SK-N-SH treated with all-trans-retinoic acid at 6 μM for 48 hours (cell line): ENCODE data around the gene PRRG4.

ENCODE experiments used
- ATAC-seq: fragments of 200-7000 bp; cut with Tn5 transposase; 3 replicates; pipeline ENCODE4 v1.9.1; 2020; ENCODE audit warnings: mild to moderate bottlenecking, moderate library complexity
- CSDC2 ChIP-seq: fragments of 250-450 bp; sonication (Bioruptor Pico); IDR thresholded peaks from 2 replicates; pipeline ENCODE4 v1.5.0; 2020; ENCODE audit warnings: mild to moderate bottlenecking, moderate library complexity
- CSRNP3 ChIP-seq: fragments of 250-450 bp; sonication (Bioruptor Pico); IDR thresholded peaks from 2 replicates; pipeline ENCODE4 v1.5.1; 2021; ENCODE audit warnings: mild to moderate bottlenecking, moderate library complexity
- ESRRG ChIP-seq: fragments of 250-450 bp; sonication (Bioruptor Pico); IDR thresholded peaks from 2 replicates; pipeline ENCODE4 v1.6.1; 2021; ENCODE audit warnings: mild to moderate bottlenecking
- ISL1 ChIP-seq: fragments of 250-450 bp; sonication (Bioruptor Pico); IDR thresholded peaks from 2 replicates; pipeline ENCODE4 v2.1.2; 2022; ENCODE audit warnings: mild to moderate bottlenecking, moderate library complexity
- OSR1 ChIP-seq: fragments of 250-450 bp; sonication (Bioruptor Pico); IDR thresholded peaks from 2 replicates; pipeline ENCODE4 v1.8.0; 2022; ENCODE audit warnings: moderate library complexity, mild to moderate bottlenecking, inconsistent platforms
- PATZ1 ChIP-seq: fragments of 250-450 bp; sonication (Bioruptor Pico); IDR thresholded peaks from 2 replicates; pipeline ENCODE4 v1.8.0; 2020; ENCODE audit warnings: mild to moderate bottlenecking, moderate library complexity, borderline replicate concordance
- POU6F1 ChIP-seq: fragments of 250-450 bp; sonication (Bioruptor Pico); IDR thresholded peaks from 2 replicates; pipeline ENCODE4 v1.8.0; 2021; ENCODE audit warnings: low read depth, mild to moderate bottlenecking, moderate library complexity, borderline replicate concordance
- PPARA ChIP-seq: fragments of 250-450 bp; sonication (Bioruptor Pico); IDR thresholded peaks from 2 replicates; pipeline ENCODE4 v1.5.0; 2020; ENCODE audit warnings: mild to moderate bottlenecking, borderline replicate concordance
- TCF4 ChIP-seq: fragments of 250-450 bp; sonication (Bioruptor Pico); IDR thresholded peaks from 2 replicates; pipeline ENCODE4 v1.8.0; 2021; ENCODE audit warnings: mild to moderate bottlenecking, moderate library complexity, borderline replicate concordance
- TOX ChIP-seq: fragments of 250-450 bp; sonication (Bioruptor Pico); IDR thresholded peaks from 2 replicates; pipeline ENCODE4 v1.8.0; 2021; ENCODE audit warnings: mild to moderate bottlenecking, moderate library complexity, borderline replicate concordance
- TSHZ2 ChIP-seq: fragments of 250-450 bp; sonication (Bioruptor Pico); IDR thresholded peaks from 2 replicates; pipeline ENCODE4 v1.5.0; 2020; ENCODE audit warnings: mild to moderate bottlenecking, moderate library complexity
- ZC3H10 ChIP-seq: fragments of 250-450 bp; sonication (Bioruptor Pico); IDR thresholded peaks from 2 replicates; pipeline ENCODE4 v1.5.1; 2021; ENCODE audit warnings: mild to moderate bottlenecking, moderate library complexity
- ZNF565 ChIP-seq: fragments of 450-650 bp; formaldehyde crosslinking; conservative IDR thresholded peaks from 2 replicates; pipeline ENCODE4 v1.5.0; 2020; ENCODE audit warnings: low read depth, mild to moderate bottlenecking, moderate library complexity
- ZNF8 ChIP-seq: fragments of 450-650 bp; formaldehyde crosslinking; IDR thresholded peaks from 2 replicates; pipeline ENCODE4 v1.5.0; 2020; ENCODE audit warnings: mild to moderate bottlenecking, moderate library complexity

PRRG4 gene

GRCh38 chr11:32781721-32782120 lies 48.0 kb upstream of the PRRG4 start (continued):
- TF ChIP-seq PATZ1 (CRISPR knock-in tag), result no peak
- TF ChIP-seq TSHZ2 (CRISPR knock-in tag), result no peak
- TF ChIP-seq OSR1 (CRISPR knock-in tag), result no peak
- TF ChIP-seq, all 23 proteins: peak for 0

GRCh38 chr11:32785262-32785661 lies 44.5 kb upstream of the PRRG4 start:
- ATAC-seq, result no peak
- no peak for TF ChIP-seq ISL1 (CRISPR knock-in tag)
- no peak for TF ChIP-seq PATZ1 (CRISPR knock-in tag)
- no peak for TF ChIP-seq TOX (CRISPR knock-in tag)
- no peak for TF ChIP-seq CSRNP3 (CRISPR knock-in tag)
- TF ChIP-seq CSDC2 (CRISPR knock-in tag), result no peak
- TF ChIP-seq, all 23 proteins: peak for 0

GRCh38 chr11:32786811-32787210 lies 42.9 kb upstream of the PRRG4 start:
- no peak for ATAC-seq
- TF ChIP-seq ESRRG, result no peak
- no peak for TF ChIP-seq TSHZ2 (CRISPR knock-in tag)
- TF ChIP-seq ZC3H10, result no peak
- TF ChIP-seq PPARA (CRISPR knock-in tag), result no peak
- TF ChIP-seq ZNF8 (CRISPR knock-in tag), result no peak
- no peak for TF ChIP-seq CSRNP3 (CRISPR knock-in tag)
- no peak for TF ChIP-seq PATZ1 (CRISPR knock-in tag)
- TF ChIP-seq POU6F1 (CRISPR knock-in tag), result no peak
- TF ChIP-seq OSR1 (CRISPR knock-in tag), result no peak
- no peak for TF ChIP-seq ZNF565 (CRISPR knock-in tag)
- no peak for TF ChIP-seq TCF4
